Measurements from ENCODE around the gene RNF182. TPM values are rescaled to one million over a fixed set of nuclear protein-coding genes. Genes with fewer than 3 reads are reported as not detected.

The RNF182 gene
- total RNA-seq, 1 experiment from 2014 or later = 3.7 TPM

DNA sequence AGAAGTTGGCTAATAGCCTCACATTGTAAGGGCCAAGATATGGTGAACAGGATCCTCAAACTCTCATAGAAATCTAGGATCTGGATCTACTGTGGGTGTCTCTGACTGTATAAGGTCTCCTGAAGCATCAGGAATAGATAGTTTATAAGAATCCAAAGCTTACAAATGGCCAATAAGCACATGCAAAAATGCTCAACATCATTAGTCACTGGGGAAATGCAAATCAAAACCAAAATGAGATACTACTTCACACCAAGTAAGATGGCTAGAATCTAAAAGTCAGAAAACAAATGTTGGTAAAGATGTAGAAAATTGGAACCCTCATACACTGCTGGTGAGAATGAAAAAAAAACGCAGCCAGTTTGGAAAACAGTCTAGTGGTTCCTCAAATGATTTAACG, 14.3 kb upstream of the RNF182 start:
- Histone ChIP-seq H4K91ac (ENCODE audit: insufficient read length, low read depth, low read length) (no peak overlapping the region), H3T11ph (ENCODE audit: low read length) (no peak overlapping the region), H2BK5ac (ENCODE audit: insufficient read length, low read length) (no peak overlapping the region), H2BK20ac (ENCODE audit: low read depth, low read length, poor library complexity, severe bottlenecking) (no peak overlapping the region), H4K5ac (ENCODE audit: insufficient read length, low read depth, low read length) (no peak overlapping the region), H2BK120ac (ENCODE audit: low read depth, low read length, poor library complexity, severe bottlenecking) (no peak overlapping the region), H2BK12ac (ENCODE audit: insufficient read length, low read depth, low read length) (no peak overlapping the region), H3K27ac (ENCODE audit: insufficient read length, low read depth, low read length) (no peak overlapping the region), H3K9me3 (ENCODE audit: control insufficient read depth, low read depth, low read length) (no peaks in the 10 kb centered on the region), H3K4ac (ENCODE audit: low read depth, low read length) (no peak overlapping the region), H3K23ac (ENCODE audit: insufficient read length, low read depth, low read length) (no peak overlapping the region), H3K4me2 (ENCODE audit: insufficient read depth, insufficient read length, low read length) (no peak overlapping the region), H2BK15ac (ENCODE audit: low read depth, low read length) (no peak overlapping the region), H2AK5ac (ENCODE audit: insufficient read length, low read length) (no peak overlapping the region), H3K14ac (ENCODE audit: insufficient read depth, low read length) (no peak overlapping the region), H2AFZ (ENCODE audit: low read length) (no peak overlapping the region), H3K9ac (ENCODE audit: extremely low read depth, insufficient read length, low read length) (no peak overlapping the region), H3K79me2 (ENCODE audit: insufficient read depth, low read length) (no peaks in the 10 kb centered on the region), H3K27me3 (ENCODE audit: insufficient read depth, low read length) (no peaks in the 10 kb centered on the region), H3K4me1 (ENCODE audit: insufficient read depth, low read length) (peaks cover 3% of the 10 kb centered on the region; the same call in 1 of the 2 replicates), H4K8ac (replicated peaks; ENCODE audit: insufficient read length, low read depth, low read length) (no peak overlapping the region), H3K79me1 (ENCODE audit: insufficient read depth, low read depth, low read length, poor library complexity, severe bottlenecking) (no peaks in the 10 kb centered on the region), H4K20me1 (ENCODE audit: control insufficient read depth, insufficient read depth, insufficient read length) (no peaks in the 10 kb centered on the region), H3K23me2 (ENCODE audit: insufficient read length, low read depth, low read length, poor library complexity, severe bottlenecking) (no peaks in the 10 kb centered on the region), H3K18ac (ENCODE audit: insufficient read length, low read depth, low read length) (no peak overlapping the region), H3K56ac (ENCODE audit: insufficient read length, low read depth, low read length) (no peak overlapping the region)
- Mint-ChIP-seq H3K4me1 (peaks cover 17 to 18% of the 10 kb centered on the region in 2 experiments), H3K4me3 (no peak overlapping the region), H3K36me3 (ENCODE audit: insufficient read depth in 1 of 3, low read depth in 3 of 3) (no peaks in the 10 kb centered on the region), H3K9me3 (no peaks in the 10 kb centered on the region), H3K27ac (no peak overlapping the region), H3K27me3 (ENCODE audit: low read depth) (peaks cover 6% of the 10 kb centered on the region)
- WGBS (ENCODE audit: extremely low coverage, insufficient read length, low lambda C conversion rate) = no CpG with 5 or more reads among the region's 2 CpGs
- no peak for DNase-seq
- TF ChIP-seq, protein P1, sequence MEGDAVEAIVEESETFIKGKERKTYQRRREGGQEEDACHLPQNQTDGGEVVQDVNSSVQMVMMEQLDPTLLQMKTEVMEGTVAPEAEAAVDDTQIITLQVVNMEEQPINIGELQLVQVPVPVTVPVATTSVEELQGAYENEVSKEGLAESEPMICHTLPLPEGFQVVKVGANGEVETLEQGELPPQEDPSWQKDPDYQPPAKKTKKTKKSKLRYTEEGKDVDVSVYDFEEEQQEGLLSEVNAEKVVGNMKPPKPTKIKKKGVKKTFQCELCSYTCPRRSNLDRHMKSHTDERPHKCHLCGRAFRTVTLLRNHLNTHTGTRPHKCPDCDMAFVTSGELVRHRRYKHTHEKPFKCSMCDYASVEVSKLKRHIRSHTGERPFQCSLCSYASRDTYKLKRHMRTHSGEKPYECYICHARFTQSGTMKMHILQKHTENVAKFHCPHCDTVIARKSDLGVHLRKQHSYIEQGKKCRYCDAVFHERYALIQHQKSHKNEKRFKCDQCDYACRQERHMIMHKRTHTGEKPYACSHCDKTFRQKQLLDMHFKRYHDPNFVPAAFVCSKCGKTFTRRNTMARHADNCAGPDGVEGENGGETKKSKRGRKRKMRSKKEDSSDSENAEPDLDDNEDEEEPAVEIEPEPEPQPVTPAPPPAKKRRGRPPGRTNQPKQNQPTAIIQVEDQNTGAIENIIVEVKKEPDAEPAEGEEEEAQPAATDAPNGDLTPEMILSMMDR (conservative IDR thresholded peaks at IDR 0.05) = no peak
